ENCODE data around the gene RUFY4. TPM values are rescaled to one million over a fixed set of nuclear protein-coding genes. Genes with fewer than 3 reads are reported as not detected.

RUFY4 gene
- total and polyA plus RNA-seq, 2 donors (not counting 3 experiments of a cell fraction or from before 2014, with no cell fraction given): not detected

DNA sequence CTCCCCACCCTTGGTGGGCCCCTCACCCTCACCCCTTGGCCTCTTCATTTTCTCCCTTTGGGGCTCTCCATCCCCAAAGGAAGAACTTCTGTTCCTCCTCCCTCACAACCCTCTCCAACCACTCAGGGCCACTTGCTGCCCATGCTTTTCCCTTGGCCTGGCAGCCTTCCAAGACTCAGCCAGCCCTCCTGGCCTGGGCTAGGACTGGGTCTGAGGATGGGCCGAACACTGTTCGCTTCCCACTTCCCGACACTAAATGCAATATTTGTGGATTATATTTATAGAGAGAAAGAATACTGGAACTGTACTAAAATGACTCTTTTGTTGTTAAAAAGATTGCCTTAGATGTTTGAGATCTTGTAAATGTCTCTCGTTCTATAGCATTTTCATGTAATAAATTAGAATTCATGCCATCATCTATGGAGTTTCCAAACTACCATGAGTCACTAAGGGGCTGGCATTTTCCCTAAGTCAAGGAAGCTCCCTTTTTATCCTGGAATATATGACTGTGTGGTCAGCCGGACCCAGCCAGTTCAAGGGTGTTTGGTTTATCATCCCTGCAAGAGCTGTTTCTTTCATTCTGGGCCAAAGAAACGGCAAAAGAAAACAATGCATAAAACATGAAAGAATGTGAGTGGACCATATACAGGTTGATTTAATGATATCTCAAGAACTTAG is 60.5 kb downstream of the RUFY4 start:
- H3K27me3 ChIP-seq (ENCODE audit: control insufficient read depth in 2 of 2, insufficient read depth in 2 of 2, low read length in 2 of 2): peaks cover 2 to 3% of the 10 kb centered on the region in 2 experiments
- no peaks in the 10 kb centered on the region for H3K9me1 ChIP-seq (replicated peaks; ENCODE audit: control insufficient read depth, extremely low read depth, insufficient read depth, low read length)
- H3K9ac ChIP-seq (replicated peaks; ENCODE audit: extremely low read depth, insufficient read depth, low read length): no peak overlapping the region
- no peak overlapping the region for H3K27ac ChIP-seq (ENCODE audit: insufficient read depth, low read depth, low read length)
- H3K4me3 ChIP-seq (replicated peaks in 1 of 3; ENCODE audit: insufficient read depth in 1 of 3, low read depth in 1 of 3, low read length in 3 of 3): no peak overlapping the region
- H3K79me2 ChIP-seq (ENCODE audit: control insufficient read depth, insufficient read depth, low read length): no peaks in the 10 kb centered on the region
- no peak for FAIRE-seq
- dilution Hi-C loops (cut with MboI; ENCODE audit: extremely low pct_ligation_motif_present, low sequenced_read_pairs): no loop called here
- CTCF ChIA-PET: no interaction called here
- no peaks in the 10 kb centered on the region for H4K20me1 ChIP-seq (replicated peaks; ENCODE audit: control insufficient read depth, extremely low read depth, insufficient read depth, low read length)
- H3K4me1 ChIP-seq (ENCODE audit: control insufficient read depth, extremely low read depth, insufficient read depth, low read length): no peaks in the 10 kb centered on the region
- POLR2A ChIA-PET: no interaction called here
- no peak for DNase-seq (ENCODE audit: low read depth, low spot score)
- no peak overlapping the region for H3K4me2 ChIP-seq (ENCODE audit: insufficient read depth, low read length)
- no peak overlapping the region for H2AFZ ChIP-seq (ENCODE audit: low read depth, low read length)
- H3K9me3 ChIP-seq (replicated peaks; ENCODE audit: control insufficient read depth, insufficient read depth, low read length): no peaks in the 10 kb centered on the region
- intact Hi-C loops (cut with micrococcal nuclease): no loop called here
- no TSS peak for BruUV-seq (replicated peaks)
- no peaks in the 10 kb centered on the region for H3K36me3 ChIP-seq (ENCODE audit: control insufficient read depth in 2 of 2, extremely low read depth in 1 of 2, insufficient read depth in 2 of 2, low read length in 2 of 2)
- no peak for TF ChIP-seq FOS (IDR thresholded peaks at IDR 0.05; ENCODE audit: borderline replicate concordance, insufficient read depth, low read length)
- TF ChIP-seq JUN (IDR thresholded peaks at IDR 0.05; ENCODE audit: borderline replicate concordance, insufficient read depth, insufficient read length, low read depth): no peak
- TF ChIP-seq MYC (IDR thresholded peaks at IDR 0.05; ENCODE audit: low read depth, low read length): no peak
- no peak for TF ChIP-seq POLR2A (IDR thresholded peaks at IDR 0.05; ENCODE audit: low read depth, low read length)
- TF ChIP-seq POLR2AphosphoS5 (IDR thresholded peaks at IDR 0.05; ENCODE audit: insufficient read depth, low read depth, low read length): no peak
- TF ChIP-seq, protein P1, sequence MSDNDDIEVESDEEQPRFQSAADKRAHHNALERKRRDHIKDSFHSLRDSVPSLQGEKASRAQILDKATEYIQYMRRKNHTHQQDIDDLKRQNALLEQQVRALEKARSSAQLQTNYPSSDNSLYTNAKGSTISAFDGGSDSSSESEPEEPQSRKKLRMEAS (IDR thresholded peaks at IDR 0.05; ENCODE audit: insufficient read depth, insufficient read length): no peak
- TF ChIP-seq EZH2 (IDR thresholded peaks at IDR 0.05; ENCODE audit: borderline replicate concordance, low read depth, low read length, severe bottlenecking): no peak
- no peak for TF ChIP-seq GATA2 (IDR thresholded peaks at IDR 0.05; ENCODE audit: insufficient read depth, insufficient read length, low read depth, low read length)
- TF ChIP-seq, protein P2, sequence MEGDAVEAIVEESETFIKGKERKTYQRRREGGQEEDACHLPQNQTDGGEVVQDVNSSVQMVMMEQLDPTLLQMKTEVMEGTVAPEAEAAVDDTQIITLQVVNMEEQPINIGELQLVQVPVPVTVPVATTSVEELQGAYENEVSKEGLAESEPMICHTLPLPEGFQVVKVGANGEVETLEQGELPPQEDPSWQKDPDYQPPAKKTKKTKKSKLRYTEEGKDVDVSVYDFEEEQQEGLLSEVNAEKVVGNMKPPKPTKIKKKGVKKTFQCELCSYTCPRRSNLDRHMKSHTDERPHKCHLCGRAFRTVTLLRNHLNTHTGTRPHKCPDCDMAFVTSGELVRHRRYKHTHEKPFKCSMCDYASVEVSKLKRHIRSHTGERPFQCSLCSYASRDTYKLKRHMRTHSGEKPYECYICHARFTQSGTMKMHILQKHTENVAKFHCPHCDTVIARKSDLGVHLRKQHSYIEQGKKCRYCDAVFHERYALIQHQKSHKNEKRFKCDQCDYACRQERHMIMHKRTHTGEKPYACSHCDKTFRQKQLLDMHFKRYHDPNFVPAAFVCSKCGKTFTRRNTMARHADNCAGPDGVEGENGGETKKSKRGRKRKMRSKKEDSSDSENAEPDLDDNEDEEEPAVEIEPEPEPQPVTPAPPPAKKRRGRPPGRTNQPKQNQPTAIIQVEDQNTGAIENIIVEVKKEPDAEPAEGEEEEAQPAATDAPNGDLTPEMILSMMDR (IDR thresholded peaks at IDR 0.05; ENCODE audit: extremely low read depth in 1 of 2, insufficient read depth in 1 of 2, low read depth in 1 of 2, low read length in 2 of 2): no peak

All from endothelial cell of umbilical vein (primary cell).